A673 (cell line): ENCODE measurements around the gene SPATS2L. TPM values are rescaled to one million over a fixed set of nuclear protein-coding genes. Genes with fewer than 3 reads are reported as not detected.

Source experiments
- BruUV-seq: library from RNA; stranded (reverse); fragments of 400-500 nt; replicated peaks from 2 replicates; lab custom pipeline; 2021; lab: Mats Ljungman, UMichigan
- CTCF ChIA-PET: fragments of 300-600 bp; sonication (Branson Sonifier 250); formaldehyde crosslinking; loops from one replicate; lab custom pipeline; 2022; ENCODE audit warnings: antibody characterized with exemption; lab: Charles Lee
- POLR2A ChIA-PET: fragments of 300-600 bp; sonication (Branson Sonifier 250); formaldehyde crosslinking; loops from one replicate; lab custom pipeline; 2022; ENCODE audit warnings: antibody characterized with exemption; ENCODE audit not compliant: low non-redundant PET; lab: Charles Lee
- DNase-seq: peaks from one replicate; pipeline ENCODE4 v3.0.0-alpha.2; 2015; ENCODE audit warnings: low spot score
- H3K27ac ChIP-seq: fragments of 200-600 bp; sonication (generic); 2 replicates; pipeline ENCODE4 v1.5.1; 2016; ENCODE audit warnings: mixed run types, low read depth, mild to moderate bottlenecking, mixed read lengths, antibody characterized with exemption, low read length; ENCODE audit not compliant: poor library complexity, severe bottlenecking
- H3K27me3 ChIP-seq: fragments of 200-600 bp; sonication (generic); replicated peaks from 2 replicates; pipeline ENCODE4 v1.6.1; 2017; ENCODE audit warnings: mixed run types, low read depth, mild to moderate bottlenecking, mixed read lengths, antibody characterized with exemption, low read length; ENCODE audit not compliant: insufficient read depth, poor library complexity
- H3K36me3 ChIP-seq: fragments of 200-600 bp; sonication (generic); 2 replicates; pipeline ENCODE4 v1.6.1; 2016; ENCODE audit warnings: mixed run types, mild to moderate bottlenecking, mixed read lengths, antibody characterized with exemption, low read length; ENCODE audit not compliant: insufficient read depth, poor library complexity, severe bottlenecking
- H3K4me1 ChIP-seq: fragments of 200-600 bp; sonication (generic); 2 replicates; pipeline ENCODE4 v1.6.1; 2017; ENCODE audit warnings: mixed run types, mild to moderate bottlenecking, mixed read lengths, antibody characterized with exemption, low read length; ENCODE audit not compliant: insufficient read depth, poor library complexity, severe bottlenecking
- H3K4me3 ChIP-seq: fragments of 200-600 bp; sonication (generic); 2 replicates; pipeline ENCODE4 v1.5.1; 2016; ENCODE audit warnings: low read depth, mixed run types, mild to moderate bottlenecking, mixed read lengths, low read length; ENCODE audit not compliant: poor library complexity, severe bottlenecking
- H3K9me3 ChIP-seq: fragments of 200-600 bp; sonication (generic); 2 replicates; pipeline ENCODE4 v1.6.1; 2016; ENCODE audit warnings: mixed run types, low read depth, mild to moderate bottlenecking, mixed read lengths, antibody characterized with exemption, low read length; ENCODE audit not compliant: poor library complexity, severe bottlenecking
- EZH2 ChIP-seq: fragments of 200-600 bp; sonication (generic); IDR thresholded peaks from 2 replicates; pipeline ENCODE4 v1.6.1; 2017; ENCODE audit warnings: borderline replicate concordance, low read depth, mild to moderate bottlenecking, mixed read lengths, antibody characterized with exemption, low read length; ENCODE audit not compliant: poor library complexity, severe bottlenecking
- intact Hi-C: fragments of 100-400 bp; cut with micrococcal nuclease; formaldehyde crosslinking; loops from one replicate; pipeline ENCODE4 v1.10.0; 2022; ENCODE audit not compliant: unreplicated experiment
- total RNA-seq: library from RNA; stranded (reverse); gene quantifications from 2 replicates; pipeline ENCODE4 v1.2.3, GENCODE V29; 2021
- TF ChIP-seq, protein P1 (sequence below): fragments of 300-800, 200-600 bp; sonication (generic); conservative IDR thresholded peaks from 2 replicates; pipeline ENCODE4 v1.5.1; 2017; ENCODE audit warnings: low read depth, mild to moderate bottlenecking, antibody characterized with exemption, low read length, moderate library complexity, mixed read lengths

Gene SPATS2L
- total RNA-seq, 1 experiment from 2014 or later: 10.0 TPM

DNA sequence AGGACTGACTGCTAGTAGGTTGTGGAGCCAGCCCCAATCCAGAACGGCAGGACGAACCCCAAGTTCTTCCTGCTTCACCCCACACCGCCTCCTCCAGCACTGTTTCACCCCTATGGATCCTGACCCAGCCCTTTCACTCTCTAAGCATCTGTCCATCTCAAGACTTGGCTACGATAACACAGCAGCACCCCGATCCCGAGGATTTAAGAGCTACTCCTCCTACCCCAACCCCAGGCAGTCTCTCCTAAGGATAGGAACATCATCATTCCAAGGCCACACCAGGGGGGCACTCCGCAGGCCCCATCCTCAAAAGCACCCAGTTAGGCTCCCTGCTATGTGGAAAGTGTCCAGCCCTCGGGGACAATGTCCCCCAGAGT lies 202.7 kb downstream of the SPATS2L start:
- H3K36me3 ChIP-seq: peaks cover 5% of the 10 kb centered on the region
- intact Hi-C loops: no loop called here
- H3K4me1 ChIP-seq: no peaks in the 10 kb centered on the region
- POLR2A ChIA-PET: no interaction called here
- no peak for DNase-seq
- TF ChIP-seq, protein P1, sequence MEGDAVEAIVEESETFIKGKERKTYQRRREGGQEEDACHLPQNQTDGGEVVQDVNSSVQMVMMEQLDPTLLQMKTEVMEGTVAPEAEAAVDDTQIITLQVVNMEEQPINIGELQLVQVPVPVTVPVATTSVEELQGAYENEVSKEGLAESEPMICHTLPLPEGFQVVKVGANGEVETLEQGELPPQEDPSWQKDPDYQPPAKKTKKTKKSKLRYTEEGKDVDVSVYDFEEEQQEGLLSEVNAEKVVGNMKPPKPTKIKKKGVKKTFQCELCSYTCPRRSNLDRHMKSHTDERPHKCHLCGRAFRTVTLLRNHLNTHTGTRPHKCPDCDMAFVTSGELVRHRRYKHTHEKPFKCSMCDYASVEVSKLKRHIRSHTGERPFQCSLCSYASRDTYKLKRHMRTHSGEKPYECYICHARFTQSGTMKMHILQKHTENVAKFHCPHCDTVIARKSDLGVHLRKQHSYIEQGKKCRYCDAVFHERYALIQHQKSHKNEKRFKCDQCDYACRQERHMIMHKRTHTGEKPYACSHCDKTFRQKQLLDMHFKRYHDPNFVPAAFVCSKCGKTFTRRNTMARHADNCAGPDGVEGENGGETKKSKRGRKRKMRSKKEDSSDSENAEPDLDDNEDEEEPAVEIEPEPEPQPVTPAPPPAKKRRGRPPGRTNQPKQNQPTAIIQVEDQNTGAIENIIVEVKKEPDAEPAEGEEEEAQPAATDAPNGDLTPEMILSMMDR: no peak
- no peak for TF ChIP-seq EZH2
- peak overlapping the region; percentile 72 for H3K4me3 ChIP-seq
- CTCF ChIA-PET: no interaction called here
- H3K27me3 ChIP-seq: peaks cover 29% of the 10 kb centered on the region
- no TSS peak for BruUV-seq
- H3K9me3 ChIP-seq: no peaks in the 10 kb centered on the region
- H3K27ac ChIP-seq: peak overlapping the region; percentile 65

DNA sequence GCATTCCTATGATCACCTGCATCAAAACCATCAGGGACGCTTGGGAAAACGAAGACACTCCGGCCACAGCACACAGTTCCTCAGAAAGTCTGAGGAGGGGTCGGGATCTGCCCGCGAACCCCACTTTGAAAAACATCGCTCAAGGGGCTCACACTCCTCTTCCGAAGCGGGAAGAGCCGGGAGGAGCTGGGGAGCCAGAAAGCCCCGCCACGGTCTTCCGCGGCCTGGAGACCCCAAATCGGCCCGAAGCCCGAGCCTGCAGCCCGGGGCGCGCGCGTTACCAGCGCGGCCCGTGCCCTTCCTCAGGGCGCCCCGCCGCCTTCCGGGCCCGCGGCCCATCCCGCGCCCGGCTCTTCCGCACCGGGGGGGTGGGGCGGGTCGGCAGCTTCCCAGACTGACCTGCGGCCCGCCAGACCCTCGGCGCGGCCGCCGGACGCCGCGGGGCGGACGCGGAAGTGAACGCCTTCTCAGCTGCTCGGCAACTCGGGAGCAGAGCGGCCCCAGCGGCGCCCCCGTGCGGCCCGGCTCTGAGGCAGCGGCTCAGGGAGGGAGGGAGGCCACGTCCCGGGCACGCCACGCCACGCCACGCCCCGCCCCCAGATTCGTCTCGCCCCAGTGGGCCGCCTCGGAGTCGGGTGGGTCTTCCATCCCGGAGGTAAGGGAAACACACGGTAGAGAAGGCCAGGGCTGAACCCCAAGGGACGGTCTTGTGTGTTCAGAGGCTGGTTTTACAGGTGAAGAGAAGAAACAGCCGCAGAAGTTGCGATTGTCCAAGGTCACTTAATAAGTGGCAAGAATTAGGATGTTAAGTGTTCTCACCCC lies 203.3 kb downstream of the SPATS2L start, which contains the start of gene KCTD18:
Gene KCTD18 (minus strand): TSS at position 457 of the 822 bp plus-strand sequence. CDS start 3,052 bp downstream, outside the sequence.
- Histone ChIP-seq H3K27ac (peak within 1 kb of the TSS; percentile 65), H3K9me3 (no peaks in the 10 kb centered on the region), H3K4me3 (peak within 1 kb of the TSS; percentile 72), H3K36me3 (peaks cover 2% of the 10 kb centered on the region), H3K27me3 (peaks cover 29% of the 10 kb centered on the region), H3K4me1 (no peaks in the 10 kb centered on the region)
- ChIA-PET CTCF (no interaction called here), POLR2A (no interaction called here)
- BruUV-seq: no TSS peak
- intact Hi-C loops: no loop called here
- TF ChIP-seq, protein P1: peak; percentile 80
- TF ChIP-seq EZH2: no peak
- peak; percentile 89 for DNase-seq

DNA sequence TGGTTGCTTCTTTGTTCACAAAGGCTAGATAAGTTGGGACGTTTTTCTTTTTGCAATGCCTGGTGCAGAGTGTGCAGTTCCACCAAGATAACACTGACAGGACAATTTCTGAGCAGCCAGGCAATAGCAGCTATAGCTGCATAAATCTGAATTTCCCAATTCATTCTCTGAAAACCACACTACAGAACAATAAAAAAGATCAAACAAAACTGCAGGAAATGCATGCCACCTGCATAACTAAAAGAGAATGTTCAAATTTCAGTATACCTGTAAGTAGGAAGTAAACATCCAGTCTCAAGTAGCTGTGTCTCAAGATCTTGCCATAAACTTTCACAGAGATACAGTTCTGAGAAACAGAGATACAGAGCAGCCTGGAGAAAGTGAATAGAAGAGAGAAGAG lies 208.7 kb downstream of the SPATS2L start:
- Histone ChIP-seq H3K4me3 (no peak overlapping the region), H3K4me1 (no peaks in the 10 kb centered on the region), H3K27me3 (peaks cover 29% of the 10 kb centered on the region), H3K36me3 (no peaks in the 10 kb centered on the region), H3K27ac (no peak overlapping the region), H3K9me3 (no peaks in the 10 kb centered on the region)
- ChIA-PET CTCF (no interaction called here), POLR2A (no interaction called here)
- TF ChIP-seq EZH2: no peak
- TF ChIP-seq, protein P1: no peak
- intact Hi-C loops: no loop called here
- no peak for DNase-seq
- no TSS peak for BruUV-seq
